Globus pallidus (tissue), 1 donor: Measurements from ENCODE around the gene PTDSS2.
A peak's percentile ranks its signal among the peaks of the same experiment; 100 is the strongest.
"Not testable (repeated sequence)": the region's sequence is repeated elsewhere in the genome, so short reads cannot be mapped to it uniquely, and the experiment has no call there.

ENCODE experiments used
- DNase-seq: peaks from one replicate; pipeline ENCODE4 v3.0.0-alpha.2; 2015; ENCODE audit warnings: low spot score

PTDSS2 gene

GRCh38 chr11:433111-433510 is 17.0 kb upstream of the PTDSS2 start:
- DNase-seq: no peak

GRCh38 chr11:433641-434040 is 16.4 kb upstream of the PTDSS2 start:
- DNase-seq: no peak

DNA sequence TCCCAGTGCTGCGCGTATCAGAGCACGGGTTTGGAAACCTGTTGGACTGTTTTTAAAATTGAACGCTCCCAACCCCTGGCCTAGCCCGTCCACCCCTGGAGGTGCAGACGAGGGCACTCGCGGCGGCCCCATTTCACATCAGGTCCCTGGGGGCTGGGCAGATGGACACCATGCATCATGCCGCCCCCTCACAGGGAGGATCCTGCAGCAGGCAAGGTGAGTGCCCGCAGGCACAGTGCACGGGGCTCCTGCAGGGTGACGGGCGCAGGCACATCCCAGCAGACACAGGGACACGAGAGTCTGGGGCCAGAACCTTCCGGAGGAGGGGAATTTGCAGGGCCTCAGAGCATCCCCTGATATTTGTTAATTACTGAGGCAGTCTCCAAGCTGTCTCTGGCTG is 15.6 kb upstream of the PTDSS2 start:
- no peak for DNase-seq

- not testable (repeated sequence) for DNase-seq
Measured at GRCh38 chr11:434999-435740, 14.9 kb upstream of the PTDSS2 start.

DNA sequence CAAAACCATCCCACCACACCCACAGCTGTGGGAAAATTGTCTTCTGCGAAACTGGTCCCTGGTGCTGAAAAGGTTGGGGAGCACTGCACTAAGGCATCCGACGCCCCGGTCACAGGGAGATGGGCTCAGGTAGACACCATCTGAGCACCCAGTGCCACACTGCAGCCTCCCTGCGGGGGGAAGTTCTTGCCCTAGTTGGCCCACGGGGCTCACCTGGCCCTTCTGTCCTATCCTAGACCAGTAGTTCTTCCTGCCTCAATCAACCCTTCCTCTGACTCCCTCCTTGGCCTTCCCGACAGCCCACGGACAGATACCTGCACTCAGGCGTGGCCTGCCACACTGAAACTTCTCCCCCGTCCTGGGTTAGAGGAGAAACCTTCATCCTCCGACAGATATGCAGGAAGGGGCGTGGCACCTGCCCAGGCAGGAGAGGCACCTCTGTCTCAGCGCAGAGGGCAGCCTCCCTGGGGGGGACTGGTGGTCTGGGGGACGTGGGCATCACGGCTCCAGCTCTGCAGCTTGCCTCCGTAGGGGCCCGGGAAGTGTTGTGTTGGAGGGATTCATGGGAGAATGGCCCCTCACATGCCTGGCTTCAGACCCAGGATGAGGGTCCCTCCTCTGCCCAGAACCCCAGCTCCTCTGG is 12.7 kb upstream of the PTDSS2 start:
- no peak for DNase-seq

GRCh38 chr11:438101-438844 is 11.8 kb upstream of the PTDSS2 start:
- no peak for DNase-seq

GRCh38 chr11:439315-440064 is 10.6 kb upstream of the PTDSS2 start:
- DNase-seq: no peak

DNA sequence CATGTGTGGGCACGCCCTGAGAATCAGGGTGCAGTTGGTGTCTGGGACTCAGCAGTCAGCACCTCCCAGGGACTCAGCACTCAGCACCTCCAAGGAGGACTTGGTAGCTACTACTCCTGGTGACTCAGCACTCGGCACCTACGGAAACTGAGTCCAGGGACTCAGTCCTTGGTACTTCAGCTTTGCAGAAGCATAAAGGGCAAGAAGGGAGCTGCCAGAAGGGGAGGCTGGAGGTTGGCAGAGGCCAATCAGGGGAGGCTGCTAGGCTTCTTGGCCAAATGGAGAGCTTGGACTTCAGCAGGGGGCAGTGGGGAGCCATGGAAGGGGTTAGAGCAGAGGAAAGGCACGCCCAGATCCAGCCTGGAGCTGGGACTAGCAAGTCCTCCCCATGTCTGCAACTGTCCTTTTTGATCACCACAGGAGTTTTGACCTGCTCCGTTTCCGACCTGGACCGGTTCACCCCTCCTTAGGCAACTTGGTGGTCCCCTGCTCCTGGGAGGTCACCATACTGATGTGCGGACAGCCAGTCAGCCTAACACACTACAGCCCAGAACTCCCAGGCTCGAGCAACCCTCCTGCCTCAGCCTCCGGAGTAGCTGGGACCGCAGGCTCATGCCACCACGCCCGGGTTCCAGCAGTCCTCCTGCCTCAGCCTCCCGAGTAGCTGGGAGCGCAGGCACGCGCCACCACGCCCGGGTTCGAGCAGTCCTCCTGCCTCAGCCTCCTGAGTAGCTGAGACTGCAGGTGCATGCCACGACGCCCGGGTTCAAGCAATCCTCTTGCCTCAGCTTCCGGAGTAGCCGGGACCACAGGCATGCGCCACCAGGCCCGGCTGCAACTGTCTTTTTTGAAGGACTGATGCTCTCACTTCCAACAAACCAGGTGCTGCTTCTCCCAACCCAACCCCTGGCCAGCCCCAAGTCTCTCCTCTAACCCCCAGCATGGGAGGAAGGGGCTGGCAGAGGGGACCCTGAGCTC is 9.7 kb upstream of the PTDSS2 start:
- DNase-seq: no peak

GRCh38 chr11:441043-441417 is 9.0 kb upstream of the PTDSS2 start:
- no peak for DNase-seq

GRCh38 chr11:441418-442274 is 8.4 kb upstream of the PTDSS2 start, which contains the start of gene ANO9:
Gene ANO9, minus strand, starts transcription at chr11:442011. Its CDS starts 85 bp downstream, at chr11:441926.
- no peak for DNase-seq

- DNase-seq: no peak
Measured at GRCh38 chr11:442611-443081, 7.4 kb upstream of the PTDSS2 start.

DNA sequence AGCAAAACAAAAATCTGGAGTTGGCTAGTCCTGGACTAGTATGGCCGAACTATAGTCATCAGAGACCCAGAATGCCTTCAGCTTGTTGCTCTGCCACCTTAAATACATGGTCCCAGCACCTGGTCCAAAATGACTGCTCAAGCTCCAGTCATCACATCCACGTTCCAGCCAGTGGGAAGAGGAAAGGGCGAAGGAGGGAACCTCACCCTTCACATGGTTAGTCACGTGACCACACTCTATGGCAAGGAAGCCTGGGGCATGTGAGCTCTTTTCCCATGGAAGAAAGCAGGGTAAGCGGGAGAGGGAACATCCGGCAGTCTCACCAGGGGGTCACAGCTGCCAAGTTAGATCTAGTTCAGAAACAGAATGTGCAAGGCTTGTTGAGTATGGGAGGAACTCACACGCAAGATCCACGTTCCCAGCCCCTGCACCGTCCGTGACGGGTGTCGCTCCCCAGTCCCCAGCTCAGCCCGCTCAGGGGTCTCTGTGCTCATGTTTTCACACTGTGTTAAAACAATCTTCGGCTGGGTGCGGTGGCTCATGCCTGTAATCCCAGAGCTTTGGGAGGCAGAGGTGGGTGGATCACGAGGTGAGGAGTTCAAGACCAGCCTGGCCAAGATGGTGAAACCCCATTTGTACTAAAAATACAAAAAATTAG is 6.4 kb upstream of the PTDSS2 start:
- no peak for DNase-seq

- DNase-seq: no peak
Measured at GRCh38 chr11:444396-445144, 5.5 kb upstream of the PTDSS2 start.

DNA sequence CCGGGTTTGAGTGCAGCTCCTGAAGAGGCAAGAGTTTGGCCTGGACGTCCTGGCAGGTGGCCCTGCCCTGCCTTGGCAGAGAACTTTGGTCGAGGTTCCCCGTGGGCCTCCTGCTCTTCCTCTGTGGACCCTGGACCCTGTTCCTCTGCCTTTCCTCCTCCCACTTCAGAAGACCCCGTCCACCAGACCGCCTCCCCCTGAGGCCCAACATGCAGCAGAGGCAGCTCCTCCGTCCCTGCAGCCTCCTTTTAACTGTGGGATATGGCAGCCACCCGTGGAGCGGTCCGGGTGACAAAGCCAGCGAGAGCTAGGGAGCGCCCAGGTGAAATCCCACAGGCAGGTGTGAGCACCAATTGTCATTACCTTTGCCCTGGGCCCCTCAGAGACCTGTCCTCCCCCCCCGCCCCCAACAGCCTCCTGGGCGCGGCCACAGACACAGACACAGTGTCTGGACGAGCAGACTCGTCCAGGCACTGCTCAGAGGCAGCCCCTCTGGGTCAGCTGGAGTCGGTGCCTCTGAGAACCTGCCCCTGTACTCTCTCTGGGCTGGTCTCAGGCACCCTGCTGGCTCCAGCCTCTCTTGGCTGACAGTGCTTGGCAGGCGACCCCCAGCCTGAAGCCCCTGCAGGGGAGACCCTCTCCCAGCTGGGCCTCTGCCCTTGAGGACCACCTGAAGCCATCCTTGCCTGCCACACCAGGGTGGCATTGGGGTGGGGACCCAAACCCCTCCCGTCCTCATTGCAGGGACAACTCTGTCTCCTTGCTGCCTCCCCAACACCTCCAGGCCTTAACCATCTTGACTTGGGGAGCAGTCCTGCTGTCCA is 4.1 kb upstream of the PTDSS2 start:
- no peak for DNase-seq

DNA sequence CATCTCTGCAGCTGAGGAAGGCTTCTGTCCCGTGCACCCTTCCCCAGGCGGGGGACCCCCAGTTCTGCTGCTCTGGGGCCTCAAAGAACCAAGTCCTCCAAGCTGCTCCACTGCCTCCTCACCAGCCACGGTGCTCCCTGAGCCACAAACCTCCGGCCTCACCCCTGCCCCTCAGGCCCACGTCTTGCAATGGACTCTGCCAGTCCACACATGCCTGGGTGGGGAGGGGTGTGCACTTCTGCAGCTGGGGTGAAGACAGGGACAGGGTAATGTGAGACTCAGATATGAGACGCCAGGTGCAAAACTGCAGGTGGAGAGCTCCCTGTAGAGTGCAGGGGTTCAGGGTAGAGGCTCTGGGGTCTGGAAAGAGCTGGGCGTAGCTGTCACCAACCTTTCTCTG is 3.2 kb upstream of the PTDSS2 start:
- no peak for DNase-seq

- peak; percentile 90 for DNase-seq
Measured at GRCh38 chr11:447923-448731, 2.0 kb upstream of the PTDSS2 start.
